Left lung (tissue), 10 donors: ENCODE measurements around the gene ANKRD65. TPM values are rescaled to one million over a fixed set of nuclear protein-coding genes. Genes with fewer than 3 reads are reported as not detected.
"Not testable (repeated sequence)": the region's sequence is repeated elsewhere in the genome, so short reads cannot be mapped to it uniquely, and the experiment has no call there.

ENCODE experiments used
- ATAC-seq: fragments of 200-7000 bp; cut with Tn5 transposase; one replicate; pipeline ENCODE4 v1.9.1; 2020; ENCODE audit warnings: moderate library complexity
- DNase-seq, 4 donors: peaks; one replicate each; pipeline ENCODE4 v3.0.0-alpha.2; 2013 to 2020
- H3K27ac ChIP-seq, 2 donors: fragments of 200-600 bp; sonication (generic) in 1 of 2; one replicate each; pipeline versions ENCODE4 v1.5.0 to v1.8.0; 2020 to 2021
- H3K27me3 ChIP-seq, 2 donors: fragments of 200-600 bp; sonication (generic) in 1 of 2; one replicate each; pipeline versions ENCODE4 v1.5.0 to v1.8.0; 2020 to 2021
- H3K36me3 ChIP-seq, 2 donors: fragments of 200-600 bp; sonication (generic) in 1 of 2; one replicate each; pipeline versions ENCODE4 v1.5.0 to v1.8.0; 2020 to 2021
- H3K4me1 ChIP-seq, 2 donors: fragments of 200-600 bp; one replicate each; pipeline ENCODE4 v1.8.0; 2021
- H3K4me3 ChIP-seq, 2 donors: fragments of 200-600 bp; sonication (generic) in 1 of 2; one replicate each; pipeline versions ENCODE4 v1.5.0 to v1.8.0; 2020 to 2021; ENCODE audit warnings: mild to moderate bottlenecking in 1 of 2
- H3K9me3 ChIP-seq, 2 donors: fragments of 200-600 bp; sonication (generic) in 1 of 2; one replicate each; pipeline versions ENCODE4 v1.5.0 to v1.8.0; 2020 to 2021
- CTCF ChIP-seq, 2 donors: fragments of 200-600 bp; sonication (generic) in 1 of 2; IDR thresholded peaks; one replicate each; pipeline versions ENCODE4 v1.5.0 to v1.8.0; 2021; ENCODE audit warnings: antibody characterized with exemption in 2 of 2
- intact Hi-C, 2 donors: fragments of 100-400 bp; cut with DNase I; formaldehyde crosslinking; loops; one replicate each; pipeline versions ENCODE4 v1.11.2 to v1.14.2; 2022
- polyA plus RNA-seq, 6 donors: library from polyadenylated mRNA; unstranded; fragments of 120-200 nt; gene quantifications; one replicate each; pipeline ENCODE4 v1.2.1, GENCODE V29; 2013; ENCODE audit not compliant: insufficient read length in 6 of 6
- total RNA-seq, 2 donors: library from RNA; stranded (reverse); fragmentation: NEBNext Ultra II Directional; extraction: Animal tissue kit (Norgen Biotek cat#: 25700); gene quantifications; one replicate each; pipeline ENCODE4 v1.2.1, GENCODE V29; 2021
- donor health status: DM: no; HTN: yes; CAD: no.
- donor health status: DM: no; HTN: no; CAD: no.

ANKRD65 gene
- total and polyA plus RNA-seq, 8 donors, result 18.4 to 41.6 (median 31.7) TPM

- H3K27me3 ChIP-seq, result peaks cover 0 to 15% of the 10 kb centered on the region in 2 donors
- intact Hi-C loops, result no loop called here
- no peak overlapping the region for H3K4me3 ChIP-seq
- H3K36me3 ChIP-seq, result no peaks in the 10 kb centered on the region
- peaks cover 0 to 16% of the 10 kb centered on the region in 2 donors for H3K4me1 ChIP-seq
- H3K27ac ChIP-seq, result no peak overlapping the region
- no peak for TF ChIP-seq CTCF (IDR thresholded peaks at IDR 0.05)
- peak in 1 of 4 donors; percentile 34 for DNase-seq
- ATAC-seq, result no peak
- H3K9me3 ChIP-seq, result peaks cover 0 to 5% of the 10 kb centered on the region in 2 donors
These were observed 5.3 kb downstream of the ANKRD65 start for GRCh38 chr1:1415751-1416150.

DNA sequence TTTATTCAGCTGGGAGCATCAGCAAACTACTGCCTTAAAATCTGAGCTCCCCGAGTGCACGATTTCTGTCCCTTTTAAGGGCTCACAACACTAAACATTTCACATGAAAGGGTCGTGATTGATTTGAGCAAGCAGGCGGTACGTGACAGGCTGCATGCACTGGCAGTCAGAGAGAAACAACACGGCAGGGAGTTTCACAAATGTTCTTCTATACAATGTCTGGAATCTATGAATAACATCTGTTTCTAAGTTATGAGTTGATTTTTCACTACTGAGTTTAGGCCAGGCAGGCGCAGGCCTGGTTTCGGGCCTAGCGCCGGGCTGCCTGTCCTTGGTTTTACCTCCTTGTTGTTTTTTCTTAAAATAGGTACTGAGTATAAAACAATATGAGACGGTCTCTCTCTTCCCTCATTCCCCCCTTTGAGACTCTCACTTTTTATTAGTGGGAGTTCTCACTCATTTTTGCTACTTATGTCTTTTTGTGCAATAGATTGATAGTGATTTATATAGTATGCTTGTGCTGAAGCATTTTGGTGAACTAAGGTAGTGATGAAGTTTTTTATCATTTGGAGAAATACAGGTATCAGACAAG lies 8.7 kb downstream of the ANKRD65 start:
- H3K36me3 ChIP-seq, H3K27me3 ChIP-seq, H3K27ac ChIP-seq, intact Hi-C loops, H3K9me3 ChIP-seq, ATAC-seq, H3K4me3 ChIP-seq: not testable (repeated sequence)
- peak in 1 of 4 donors; percentile 4 for DNase-seq
- H3K4me1 ChIP-seq, result peaks cover 9 to 22% of the 10 kb centered on the region in 2 donors

GRCh38 chr1:1411626-1412025 lies 9.4 kb downstream of the ANKRD65 start:
- H3K27ac ChIP-seq, result no peak overlapping the region
- intact Hi-C loops, result no loop called here
- TF ChIP-seq CTCF (IDR thresholded peaks at IDR 0.05), result no peak
- H3K4me1 ChIP-seq, result peaks cover 9 to 23% of the 10 kb centered on the region in 2 donors
- ATAC-seq (no peak), DNase-seq (peak in 1 of 4 donors; percentile 44)
- no peaks in the 10 kb centered on the region for H3K27me3 ChIP-seq
- H3K4me3 ChIP-seq, result no peak overlapping the region
- peaks cover 0 to 5% of the 10 kb centered on the region in 2 donors for H3K9me3 ChIP-seq
- no peaks in the 10 kb centered on the region for H3K36me3 ChIP-seq

GRCh38 chr1:1410238-1410637 lies 10.8 kb downstream of the ANKRD65 start:
- peaks cover 9 to 37% of the 10 kb centered on the region in 2 donors for H3K4me1 ChIP-seq
- ATAC-seq, H3K4me3 ChIP-seq, H3K36me3 ChIP-seq, DNase-seq, H3K27me3 ChIP-seq, intact Hi-C loops, H3K9me3 ChIP-seq, H3K27ac ChIP-seq: not testable (repeated sequence)

DNA sequence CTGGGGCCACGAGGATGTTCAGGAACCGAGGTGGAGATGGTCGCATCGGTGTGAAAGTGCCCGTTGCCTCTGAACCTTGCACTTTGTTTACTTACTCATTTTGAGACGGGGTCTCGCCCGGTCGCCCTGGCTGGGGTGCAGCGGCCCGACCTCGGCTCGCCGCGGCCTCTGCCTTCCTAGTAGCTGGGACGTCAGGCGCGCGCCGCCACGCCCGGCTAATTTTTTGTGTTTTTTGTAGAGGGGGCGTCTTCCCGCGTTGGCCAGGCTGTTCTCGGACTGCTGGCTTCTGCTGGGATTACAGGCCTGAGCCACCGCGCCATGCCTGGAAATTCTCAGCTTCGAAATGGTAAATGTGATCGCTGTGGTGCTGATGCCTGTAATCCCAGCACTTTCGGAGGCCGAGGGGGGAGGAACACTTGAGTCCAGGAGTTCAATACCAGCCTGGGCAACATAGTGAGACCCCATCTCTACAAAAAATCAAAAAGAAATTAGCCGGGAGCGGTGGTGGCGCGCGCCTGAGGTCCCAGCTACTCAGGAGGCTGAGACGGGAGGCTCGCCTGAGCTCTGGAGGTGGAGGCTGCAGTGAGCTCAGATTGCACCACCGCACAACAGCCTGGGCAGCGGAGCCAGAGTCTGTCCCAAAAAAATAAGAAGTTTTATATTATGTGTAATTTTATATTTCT lies 13.3 kb downstream of the ANKRD65 start:
- H3K4me1 ChIP-seq, result peaks cover 9 to 47% of the 10 kb centered on the region in 2 donors
- peak overlapping the region; percentile 86 to 99 for H3K4me3 ChIP-seq
- intact Hi-C loops, result no loop called here
- peaks cover 0 to 31% of the 10 kb centered on the region in 2 donors for H3K36me3 ChIP-seq
- H3K9me3 ChIP-seq, result peaks cover 0 to 5% of the 10 kb centered on the region in 2 donors
- ATAC-seq, result no peak
- no peak for TF ChIP-seq CTCF (IDR thresholded peaks at IDR 0.05)
- H3K27ac ChIP-seq, result peak overlapping the region; percentile 72 to 91
- no peaks in the 10 kb centered on the region for H3K27me3 ChIP-seq
- peak in 1 of 4 donors; percentile 79 for DNase-seq

DNA sequence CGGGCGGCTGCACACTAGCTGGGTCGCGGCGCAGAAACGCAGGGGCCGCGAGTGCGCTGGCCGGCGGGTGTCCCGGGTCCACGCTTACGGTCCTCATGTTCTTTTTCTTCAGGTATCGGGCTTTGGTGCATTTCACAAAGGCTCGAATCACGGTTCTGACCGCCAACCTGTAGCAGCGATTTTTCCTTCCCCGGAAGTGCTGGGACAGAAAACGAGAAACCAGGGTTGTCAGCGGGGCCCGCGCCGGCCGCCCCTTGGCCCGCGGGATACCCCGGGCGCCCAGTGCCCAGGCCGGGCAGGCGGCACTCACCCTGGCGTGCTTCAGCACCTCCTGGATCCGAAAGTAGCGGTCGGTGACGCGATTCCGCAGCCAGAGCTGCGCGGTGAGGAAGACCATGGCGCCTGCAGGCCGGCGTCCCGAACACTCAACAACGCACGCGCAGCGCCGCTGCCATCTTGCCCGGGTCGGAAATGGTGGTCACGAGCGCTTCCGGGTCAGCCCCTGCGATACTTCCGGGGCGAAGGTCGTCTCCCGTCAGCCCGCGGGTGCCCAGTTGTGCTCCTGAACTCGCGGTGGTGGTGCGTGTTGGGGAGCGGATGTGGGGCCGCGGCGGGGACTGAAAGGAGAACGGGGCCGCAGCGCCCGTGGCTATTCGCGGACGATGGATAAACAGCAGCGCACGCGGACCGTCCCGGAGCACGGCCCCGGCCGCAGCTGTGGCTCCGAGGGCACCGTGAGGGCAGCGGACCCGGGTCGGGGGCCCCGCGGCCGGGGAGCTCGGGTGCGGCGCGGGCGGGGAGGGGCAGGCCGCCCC lies 14.0 kb downstream of the ANKRD65 start, which contains the start of gene MRPL20:
TSS of gene MRPL20 (minus strand) at position 473 of the 815 bp plus-strand sequence. CDS start at position 397, 76 bp downstream.
- peak; percentile 99 for ATAC-seq
- H3K9me3 ChIP-seq, result peaks cover 0 to under 1% of the 10 kb centered on the region in 2 donors
- intact Hi-C loops, result no loop called here

More for the DNA sequence above, 14.0 kb downstream of the ANKRD65 start, which contains the start of gene MRPL20:
- Histone ChIP-seq H3K4me3 (peak within 1 kb of the TSS; percentile 86 to 99), H3K27ac (peak within 1 kb of the TSS; percentile 72 to 91), H3K36me3 (peaks cover 0 to 38% of the 10 kb centered on the region in 2 donors), H3K4me1 (peaks cover 9 to 48% of the 10 kb centered on the region in 2 donors), H3K27me3 (no peaks in the 10 kb centered on the region)
- peak in 1 of 2 donors; percentile 2 for TF ChIP-seq CTCF (IDR thresholded peaks at IDR 0.05)
- peak; percentile 88 to 98 (median 94) for DNase-seq
